Glutamatergic neuron (in vitro differentiated cells): Measurements from ENCODE around the gene NFIX. TPM values are rescaled to one million over a fixed set of nuclear protein-coding genes. Genes with fewer than 3 reads are reported as not detected.

Experiments
- DNase-seq: peaks from one replicate; pipeline ENCODE4 v3.0.0; 2022
- H3K27ac Mint-ChIP-seq: one replicate; pipeline ENCODE4 v1.8.0; 2020; ENCODE audit warnings: mild to moderate bottlenecking, mixed read lengths, inconsistent platforms; ENCODE audit not compliant: unreplicated experiment
- H3K27me3 Mint-ChIP-seq: one replicate; pipeline ENCODE4 v1.8.0; 2020; ENCODE audit warnings: mild to moderate bottlenecking, moderate library complexity, mixed read lengths, inconsistent platforms; ENCODE audit not compliant: unreplicated experiment
- H3K36me3 Mint-ChIP-seq: one replicate; pipeline ENCODE4 v1.8.0; 2020; ENCODE audit warnings: mild to moderate bottlenecking, mixed read lengths, inconsistent platforms; ENCODE audit not compliant: unreplicated experiment
- H3K4me1 Mint-ChIP-seq: one replicate; pipeline ENCODE4 v1.8.0; 2020; ENCODE audit warnings: mild to moderate bottlenecking, low read depth, mixed read lengths, inconsistent platforms; ENCODE audit not compliant: unreplicated experiment
- H3K4me3 Mint-ChIP-seq: one replicate; pipeline ENCODE4 v1.8.0; 2020; ENCODE audit warnings: mild to moderate bottlenecking, mixed read lengths, inconsistent platforms; ENCODE audit not compliant: unreplicated experiment
- H3K9me3 Mint-ChIP-seq: one replicate; pipeline ENCODE4 v1.8.0; 2020; ENCODE audit warnings: mild to moderate bottlenecking, moderate library complexity, mixed read lengths, inconsistent platforms; ENCODE audit not compliant: unreplicated experiment
- total RNA-seq: library from RNA; stranded (reverse); fragmentation: NEBNext Ultra II Directional; extraction: Animal tissue kit (Norgen Biotek cat#: 25700); gene quantifications from one replicate; pipeline ENCODE4 v1.2.1, GENCODE V29; 2021; ENCODE audit not compliant: unreplicated experiment
- TF ChIP-seq, protein P1 (sequence below): fragments of 200-600 bp; sonication (generic); IDR thresholded peaks from one replicate; pipeline ENCODE4 v1.5.0; 2021; ENCODE audit not compliant: partially characterized antibody, unreplicated experiment

NFIX gene
- total RNA-seq, 1 donor from 2014 or later: 2.4 TPM

DNA sequence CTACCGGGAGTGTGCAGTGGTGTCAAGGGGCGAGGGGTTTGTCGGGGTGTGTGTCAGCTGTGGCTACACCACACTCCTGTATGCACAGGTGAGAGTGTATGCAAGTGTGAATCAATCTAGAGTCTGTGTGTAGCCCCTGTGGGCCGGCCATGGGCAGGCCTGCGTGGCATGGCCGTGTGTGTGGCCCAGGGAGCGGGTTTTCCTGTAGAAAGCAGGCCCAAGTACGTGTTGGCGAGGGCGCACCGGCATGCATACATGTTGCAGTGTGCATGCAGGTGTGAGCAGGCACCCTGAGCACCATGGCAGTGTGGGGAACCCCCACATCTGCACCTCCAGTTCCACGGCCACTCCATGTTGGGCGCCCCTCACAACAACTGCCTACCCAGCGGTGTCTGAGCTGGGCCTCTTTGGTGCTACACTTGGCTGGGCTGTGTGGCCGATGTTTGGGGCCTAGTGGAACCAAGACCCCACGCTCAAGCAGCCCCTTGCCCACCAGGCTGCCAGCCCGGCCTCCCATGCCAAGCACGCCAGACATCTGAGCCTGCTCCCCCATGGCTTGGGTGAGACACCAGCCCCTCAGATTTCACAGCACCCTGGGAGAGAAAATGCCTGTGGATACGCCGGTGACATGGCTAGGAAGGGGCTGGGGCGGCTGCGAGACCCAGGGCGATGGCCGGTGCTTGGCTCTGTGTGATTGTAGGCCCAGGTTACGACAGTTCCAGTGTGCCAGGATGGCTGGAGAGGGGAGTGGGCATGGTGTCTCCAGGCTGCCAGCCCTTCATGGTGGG is 2.1 kb downstream of the NFIX start:
- Mint-ChIP-seq H3K36me3 (peaks cover 6% of the 10 kb centered on the region), H3K27me3 (peaks cover 40% of the 10 kb centered on the region), H3K4me1 (peaks cover 3% of the 10 kb centered on the region), H3K9me3 (peaks cover 14% of the 10 kb centered on the region), H3K27ac (no peak overlapping the region), H3K4me3 (no peak overlapping the region)
- DNase-seq: no peak
- TF ChIP-seq, protein P1, sequence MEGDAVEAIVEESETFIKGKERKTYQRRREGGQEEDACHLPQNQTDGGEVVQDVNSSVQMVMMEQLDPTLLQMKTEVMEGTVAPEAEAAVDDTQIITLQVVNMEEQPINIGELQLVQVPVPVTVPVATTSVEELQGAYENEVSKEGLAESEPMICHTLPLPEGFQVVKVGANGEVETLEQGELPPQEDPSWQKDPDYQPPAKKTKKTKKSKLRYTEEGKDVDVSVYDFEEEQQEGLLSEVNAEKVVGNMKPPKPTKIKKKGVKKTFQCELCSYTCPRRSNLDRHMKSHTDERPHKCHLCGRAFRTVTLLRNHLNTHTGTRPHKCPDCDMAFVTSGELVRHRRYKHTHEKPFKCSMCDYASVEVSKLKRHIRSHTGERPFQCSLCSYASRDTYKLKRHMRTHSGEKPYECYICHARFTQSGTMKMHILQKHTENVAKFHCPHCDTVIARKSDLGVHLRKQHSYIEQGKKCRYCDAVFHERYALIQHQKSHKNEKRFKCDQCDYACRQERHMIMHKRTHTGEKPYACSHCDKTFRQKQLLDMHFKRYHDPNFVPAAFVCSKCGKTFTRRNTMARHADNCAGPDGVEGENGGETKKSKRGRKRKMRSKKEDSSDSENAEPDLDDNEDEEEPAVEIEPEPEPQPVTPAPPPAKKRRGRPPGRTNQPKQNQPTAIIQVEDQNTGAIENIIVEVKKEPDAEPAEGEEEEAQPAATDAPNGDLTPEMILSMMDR: no peak

DNA sequence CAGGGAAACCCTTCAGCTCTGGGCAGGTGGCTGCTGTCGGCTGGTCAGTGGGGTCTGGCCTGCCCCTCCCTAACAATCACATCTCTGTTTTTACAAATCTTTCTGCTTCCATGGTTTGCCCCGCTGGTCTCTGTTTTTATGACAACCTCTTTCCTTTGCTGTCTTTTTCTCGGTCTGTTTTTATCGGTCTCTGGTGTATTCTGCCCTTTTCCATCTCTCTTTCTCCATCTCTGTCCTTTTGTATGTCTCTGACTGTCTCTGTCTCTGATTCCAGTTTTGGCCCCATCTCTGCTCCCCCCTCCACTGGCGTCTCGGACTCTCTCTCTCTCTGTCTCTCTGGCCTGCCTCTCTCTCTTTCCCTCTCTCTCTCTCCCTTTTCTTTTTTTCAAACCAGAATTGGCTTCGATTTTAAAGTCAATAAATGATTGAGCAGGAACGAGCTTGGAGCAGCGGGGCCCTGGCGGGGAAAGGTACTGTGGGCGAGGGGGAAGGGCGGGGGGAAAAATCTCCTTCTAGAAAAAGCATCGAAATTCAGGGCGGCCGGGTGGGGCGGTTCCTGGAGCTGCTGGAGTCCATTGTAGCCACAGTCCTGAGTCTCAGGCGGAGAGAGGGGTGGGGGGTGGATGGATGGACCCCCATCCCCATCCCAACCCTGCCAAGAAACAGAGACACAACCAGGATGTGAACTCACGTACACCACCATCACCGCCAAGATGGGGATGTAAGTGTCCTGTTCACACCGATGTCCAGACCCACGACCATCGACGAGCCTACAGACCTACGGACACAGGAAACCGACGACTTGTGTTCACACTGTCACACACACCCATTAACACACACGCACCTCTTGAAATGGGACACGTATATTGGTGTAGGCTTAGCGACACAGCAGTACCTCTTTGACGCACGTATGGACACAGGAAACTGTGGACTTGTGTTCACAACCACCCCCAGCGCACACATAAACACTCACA is 3.0 kb downstream of the NFIX start:
- Mint-ChIP-seq H3K27ac (no peak overlapping the region), H3K4me3 (peak overlapping the region; percentile 34), H3K9me3 (peaks cover 14% of the 10 kb centered on the region), H3K36me3 (peaks cover 6% of the 10 kb centered on the region), H3K27me3 (peaks cover 38% of the 10 kb centered on the region), H3K4me1 (peaks cover 3% of the 10 kb centered on the region)
- TF ChIP-seq, protein P1: no peak
- DNase-seq: no peak

DNA sequence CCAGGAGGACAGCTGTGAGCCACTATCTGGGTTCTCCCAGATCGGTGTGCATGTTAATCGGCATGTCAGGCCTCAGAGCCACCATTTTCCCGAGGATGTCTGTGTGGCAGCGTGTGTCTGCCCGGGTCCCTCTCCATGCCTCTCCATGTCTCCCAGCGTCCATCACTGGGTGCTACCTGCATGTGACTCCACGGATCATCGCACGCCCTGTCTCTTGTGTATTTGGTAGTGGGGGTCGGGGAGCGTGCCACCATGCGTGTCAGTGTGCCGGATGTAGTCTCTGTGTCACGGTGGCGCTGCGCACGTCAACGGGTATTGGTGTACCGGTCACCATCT is 5.9 kb downstream of the NFIX start:
- TF ChIP-seq, protein P1: no peak
- peaks cover 30% of the 10 kb centered on the region for H3K27me3 Mint-ChIP-seq
- no peak overlapping the region for H3K27ac Mint-ChIP-seq
- H3K4me1 Mint-ChIP-seq: no peaks in the 10 kb centered on the region
- DNase-seq: no peak
- H3K36me3 Mint-ChIP-seq: peaks cover 6% of the 10 kb centered on the region
- no peak overlapping the region for H3K4me3 Mint-ChIP-seq
- H3K9me3 Mint-ChIP-seq: peaks cover 6% of the 10 kb centered on the region

DNA sequence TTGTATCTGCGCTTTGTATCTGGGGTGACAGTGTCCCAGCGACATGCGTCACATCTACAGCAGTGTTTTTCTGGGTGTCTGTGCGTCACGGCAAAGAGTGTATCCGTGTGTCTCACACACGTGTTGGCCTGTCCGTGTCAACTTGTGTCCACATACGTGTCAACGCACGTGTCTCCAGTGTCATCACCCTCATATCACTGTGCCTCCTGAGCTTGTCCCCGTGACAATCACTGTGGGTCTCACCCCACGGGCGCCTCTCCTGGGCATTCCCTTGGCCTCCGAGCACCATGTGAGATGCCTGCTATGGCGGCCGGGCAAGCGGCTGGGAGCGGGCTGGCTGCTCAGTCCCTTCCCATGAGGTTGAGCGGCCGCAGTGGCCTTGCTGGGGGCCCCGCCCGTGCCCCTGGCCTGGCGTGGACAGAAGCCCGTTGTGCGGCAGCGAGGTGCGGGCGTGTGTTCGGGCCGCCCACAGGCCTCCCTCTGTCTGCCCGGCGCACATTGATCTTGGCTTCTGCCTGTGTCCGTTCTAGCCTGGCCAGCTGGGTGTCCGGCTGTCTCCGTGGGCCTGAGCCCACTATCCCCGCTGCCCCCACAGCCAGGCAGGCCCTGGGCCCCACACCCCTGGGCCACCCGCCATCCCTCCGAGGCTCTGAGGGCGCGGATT is 6.4 kb downstream of the NFIX start:
- TF ChIP-seq, protein P1: no peak
- H3K27me3 Mint-ChIP-seq: peaks cover 30% of the 10 kb centered on the region
- H3K4me1 Mint-ChIP-seq: no peaks in the 10 kb centered on the region
- peaks cover 6% of the 10 kb centered on the region for H3K36me3 Mint-ChIP-seq
- DNase-seq: no peak
- H3K27ac Mint-ChIP-seq: no peak overlapping the region
- peaks cover 6% of the 10 kb centered on the region for H3K9me3 Mint-ChIP-seq
- no peak overlapping the region for H3K4me3 Mint-ChIP-seq
